Amygdala (tissue), 56 donors: ENCODE results near the gene SH3RF2.
"Not testable (repeated sequence)": the region's sequence is repeated elsewhere in the genome, so short reads cannot be mapped to it uniquely, and the experiment has no call there.

Experiments used
- DNase-seq, 56 donors: peaks; one replicate each; lab custom pipeline; 2025; lab: John Stamatoyannopoulos, UW

SH3RF2 gene

DNA sequence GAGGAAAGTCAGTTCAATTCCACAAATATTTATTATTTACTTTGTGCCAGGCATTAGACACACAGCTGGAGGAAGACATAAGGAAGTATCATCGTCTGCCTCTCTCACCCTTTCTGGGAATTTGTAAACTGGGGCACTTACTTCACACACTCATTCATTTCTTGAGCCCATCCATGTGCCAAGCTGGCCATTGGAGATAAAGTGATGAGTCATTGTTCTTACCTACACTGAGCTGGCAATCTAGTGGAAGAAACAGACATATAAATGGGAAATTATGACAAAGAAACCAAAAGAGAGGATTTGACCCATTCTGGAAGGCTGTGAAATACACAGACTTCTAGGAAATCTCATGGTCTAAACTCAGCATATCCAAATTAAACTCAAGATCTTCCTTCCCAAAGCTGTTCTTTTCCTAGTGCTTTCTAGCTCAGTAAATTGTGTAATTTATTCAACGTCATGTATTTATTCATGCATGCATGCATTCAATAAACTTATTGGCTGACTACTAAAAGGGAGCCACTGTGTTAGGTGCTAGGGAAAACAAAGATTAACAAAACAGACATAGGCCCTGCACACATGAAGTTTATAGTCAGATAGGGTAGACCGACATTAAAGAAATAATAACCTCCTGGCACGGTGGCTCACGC lies 65.3 kb downstream of the SH3RF2 start:
- no peak for DNase-seq

DNA sequence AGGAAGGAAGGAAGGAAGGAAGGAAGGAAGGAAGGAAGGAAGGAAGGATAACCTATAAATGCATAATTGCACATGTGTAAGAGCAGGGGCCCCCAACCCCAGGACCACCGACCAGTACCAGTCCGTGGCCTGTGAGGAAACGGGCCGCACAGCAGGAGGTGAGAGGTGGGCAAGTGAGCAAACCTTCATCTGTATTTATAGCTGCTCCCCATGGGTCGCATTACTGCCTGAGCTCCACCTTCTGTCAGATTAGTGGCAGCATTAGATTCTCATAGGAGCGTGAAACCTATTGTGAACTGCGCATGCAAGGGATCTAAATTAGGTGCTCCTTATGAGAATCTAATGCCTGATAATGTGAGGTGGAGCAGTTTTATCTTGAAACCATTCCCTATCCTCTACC lies 66.1 kb downstream of the SH3RF2 start:
- no peak for DNase-seq

DNA sequence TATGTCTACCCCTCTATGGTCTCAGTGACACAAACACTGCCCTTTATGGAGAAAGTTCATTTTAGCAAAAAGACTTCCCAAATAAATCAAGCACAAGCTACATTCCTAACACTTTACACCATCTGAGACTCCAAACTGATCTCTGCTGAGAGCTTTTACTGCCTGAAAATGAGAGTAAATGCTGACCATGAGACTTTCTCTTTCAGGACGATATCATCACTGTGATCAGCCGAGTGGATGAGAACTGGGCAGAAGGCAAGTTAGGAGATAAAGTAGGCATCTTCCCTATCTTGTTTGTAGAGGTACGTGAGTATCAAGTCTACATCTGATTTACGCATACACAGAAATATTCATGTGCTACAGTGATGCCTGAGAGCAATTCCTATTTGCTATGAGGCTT lies 67.5 kb downstream of the SH3RF2 start:
- no peak for DNase-seq

DNA sequence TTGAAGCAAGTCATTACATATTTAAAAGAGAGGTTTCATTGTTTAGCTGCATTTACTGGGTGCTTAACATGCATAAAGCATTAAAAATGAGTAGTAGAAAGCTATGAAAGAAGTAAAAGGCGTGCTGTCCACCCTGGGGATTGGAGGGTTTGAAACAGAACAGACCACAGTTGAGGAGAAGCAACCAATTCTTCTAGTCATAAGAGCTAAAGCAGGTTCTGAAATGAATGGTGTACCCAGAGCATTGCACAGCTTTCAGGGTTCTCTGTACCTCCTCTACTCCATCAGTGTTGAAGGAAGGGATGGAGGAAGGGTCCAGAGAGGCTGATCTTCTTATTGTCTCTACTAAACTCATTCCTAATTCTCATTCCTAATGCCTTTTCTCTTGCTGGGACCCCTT lies 68.9 kb downstream of the SH3RF2 start:
- no peak for DNase-seq

DNA sequence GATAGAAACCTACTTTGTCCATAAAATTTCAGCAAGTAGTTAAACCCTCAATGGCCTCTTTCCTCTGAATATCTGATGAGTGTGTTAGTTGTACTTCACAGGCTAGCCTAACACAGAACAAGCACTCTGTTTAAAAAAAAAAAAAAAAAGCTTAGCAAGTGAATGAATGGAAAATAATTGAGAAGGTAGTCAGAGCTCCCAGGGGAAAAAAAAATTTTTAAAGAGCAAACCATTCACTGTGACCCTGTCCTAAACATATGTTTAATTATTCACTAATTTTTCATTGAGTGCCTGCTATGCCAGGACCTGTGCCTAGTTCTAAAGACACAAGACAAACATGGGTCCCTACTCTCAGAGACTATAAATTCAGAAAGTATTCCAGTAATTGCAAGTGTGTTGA lies 69.3 kb downstream of the SH3RF2 start:
- no peak for DNase-seq

DNA sequence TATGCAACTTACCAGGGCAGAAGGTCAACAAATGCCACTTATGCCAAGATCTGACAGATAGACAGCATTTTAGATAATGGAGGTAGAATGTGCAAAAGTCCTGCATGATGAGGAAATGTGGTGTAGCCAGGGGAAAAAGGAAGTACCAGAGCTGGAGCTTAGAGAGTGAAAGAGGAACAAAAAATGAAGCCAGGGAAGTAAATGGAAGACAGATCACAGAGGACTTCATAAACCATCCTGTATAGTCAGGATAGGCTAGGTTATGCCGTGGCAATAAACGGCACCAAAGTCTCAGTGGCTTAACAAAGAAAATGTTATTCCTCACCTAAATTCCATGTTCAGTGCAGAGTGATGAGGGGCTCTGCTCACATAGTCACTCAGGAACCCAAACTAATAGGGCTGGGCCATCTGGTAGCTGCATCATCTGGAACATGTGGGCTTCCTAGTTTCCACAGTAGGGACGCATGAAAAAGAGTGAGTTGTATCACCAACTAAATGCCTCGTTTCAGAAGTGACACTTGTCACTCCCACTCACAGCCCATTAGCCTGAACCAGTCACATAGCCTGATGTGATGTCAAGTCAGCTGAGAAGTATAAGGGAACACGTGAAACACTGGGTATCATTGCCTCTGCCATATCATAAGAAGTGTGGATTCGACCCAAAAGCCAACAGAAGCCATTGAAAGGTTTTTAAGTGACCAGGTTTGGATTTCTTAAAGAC lies 70.3 kb downstream of the SH3RF2 start:
- DNase-seq, result no peak

DNA sequence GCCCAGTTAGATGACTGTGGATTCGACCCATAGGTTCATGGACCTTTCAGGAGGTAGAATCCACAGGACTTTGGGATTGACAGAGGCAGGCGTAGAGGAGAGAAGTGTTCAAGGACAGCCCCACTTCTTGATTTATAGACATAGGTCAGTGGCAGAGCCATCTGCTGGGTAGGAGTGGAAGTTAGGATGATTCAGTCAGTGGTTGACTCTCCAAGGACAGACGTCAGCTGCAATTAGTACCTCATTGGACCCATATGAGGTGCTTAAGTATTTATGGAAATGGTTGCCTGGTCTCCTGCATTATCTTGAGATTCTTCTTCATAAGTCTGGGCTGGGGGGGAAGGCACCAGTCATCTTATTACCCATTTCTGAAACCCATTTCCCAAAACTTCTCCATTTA lies 70.9 kb downstream of the SH3RF2 start:
- DNase-seq, result no peak

DNA sequence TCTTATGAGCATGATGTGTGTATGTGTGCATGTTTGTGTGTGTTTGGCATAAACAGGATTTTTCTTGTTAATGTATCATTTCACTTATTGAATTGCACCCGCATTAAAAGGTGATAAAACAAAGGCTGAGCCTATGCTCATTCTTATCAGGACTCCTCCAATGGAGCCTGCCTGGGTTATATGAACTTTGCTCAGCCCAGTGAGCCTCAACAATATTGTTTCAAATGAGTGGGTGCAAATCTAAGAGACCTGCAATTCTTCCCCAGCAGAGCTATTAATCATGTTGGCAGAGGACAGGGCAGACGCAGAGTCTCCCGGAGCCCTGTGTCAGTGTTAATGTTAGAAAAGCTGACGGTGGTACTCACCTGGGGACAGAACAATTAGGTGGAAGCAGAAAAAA lies 71.6 kb downstream of the SH3RF2 start:
- no peak for DNase-seq

DNA sequence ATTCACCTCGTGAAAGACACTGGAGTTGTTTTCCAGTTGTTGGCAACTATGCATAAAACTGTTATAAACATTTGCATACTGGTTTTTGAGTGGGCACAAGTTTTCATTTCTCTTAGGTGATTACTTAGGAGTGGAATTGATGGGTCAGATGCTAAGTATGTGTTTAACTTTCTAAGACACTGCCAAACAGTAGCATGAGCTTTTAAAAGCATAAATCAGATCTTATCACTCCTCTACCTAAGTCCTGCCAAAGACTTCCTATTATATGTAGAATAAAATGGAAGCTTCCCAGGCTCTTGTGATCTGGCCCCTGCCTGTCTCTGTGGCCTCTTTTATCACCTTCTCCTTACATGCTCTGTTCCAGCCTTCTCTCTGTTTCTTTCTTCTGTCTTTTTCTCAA lies 72.6 kb downstream of the SH3RF2 start:
- no peak for DNase-seq

DNA sequence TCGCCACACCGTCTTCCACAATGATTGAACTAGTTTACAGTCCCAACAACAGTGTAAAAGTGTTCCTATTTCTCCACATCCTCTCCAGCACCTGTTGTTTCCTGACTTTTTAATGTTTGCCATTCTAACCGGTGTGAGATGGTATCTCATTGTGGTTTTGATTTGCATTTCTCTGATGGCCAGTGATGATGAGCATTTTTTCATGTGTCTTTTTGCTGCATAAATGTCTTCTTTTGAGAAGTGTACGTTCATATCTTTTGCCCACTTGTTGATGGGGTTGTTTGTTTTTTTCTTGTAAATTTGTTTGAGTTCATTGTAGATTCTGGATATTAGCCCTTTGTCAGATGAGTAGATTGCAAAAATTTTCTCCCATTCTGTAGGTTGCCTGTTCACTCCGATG lies 74.1 kb downstream of the SH3RF2 start:
- not testable (repeated sequence) for DNase-seq

DNA sequence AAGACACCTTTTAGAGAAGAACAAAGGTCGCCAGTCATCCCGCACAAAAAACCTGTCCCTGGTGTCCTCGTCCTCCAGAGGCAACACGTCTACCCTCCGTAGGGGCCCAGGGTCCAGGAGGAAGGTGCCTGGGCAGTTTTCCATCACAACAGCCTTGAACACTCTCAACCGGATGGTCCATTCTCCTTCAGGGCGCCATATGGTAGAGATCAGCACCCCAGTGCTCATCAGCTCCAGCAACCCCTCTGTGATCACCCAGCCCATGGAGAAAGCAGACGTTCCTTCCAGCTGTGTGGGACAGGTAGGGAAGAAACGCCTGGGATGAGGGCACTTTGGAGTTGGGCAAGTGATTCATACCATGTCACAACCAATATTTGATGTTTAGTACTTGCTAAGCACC lies 77.4 kb downstream of the SH3RF2 start:
- DNase-seq, result no peak

DNA sequence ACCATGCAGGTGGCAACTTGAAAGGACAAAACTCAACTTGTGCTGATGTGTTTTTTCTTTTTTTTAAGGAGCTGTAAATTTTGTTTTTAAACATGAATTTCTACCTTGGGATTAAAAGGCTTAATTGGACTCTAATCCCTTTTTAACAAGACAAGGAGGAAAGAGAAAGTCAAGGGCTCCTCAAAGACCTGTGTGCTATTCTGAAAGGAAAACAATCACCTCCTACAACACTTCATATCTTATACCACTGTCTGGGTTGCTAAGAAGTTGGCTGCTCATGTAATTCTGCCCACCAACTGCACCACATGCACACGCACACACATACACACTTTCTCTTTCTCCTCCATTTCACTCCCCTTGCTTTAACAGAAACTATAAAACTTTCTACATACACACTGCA lies 78.6 kb downstream of the SH3RF2 start:
- no peak for DNase-seq

DNA sequence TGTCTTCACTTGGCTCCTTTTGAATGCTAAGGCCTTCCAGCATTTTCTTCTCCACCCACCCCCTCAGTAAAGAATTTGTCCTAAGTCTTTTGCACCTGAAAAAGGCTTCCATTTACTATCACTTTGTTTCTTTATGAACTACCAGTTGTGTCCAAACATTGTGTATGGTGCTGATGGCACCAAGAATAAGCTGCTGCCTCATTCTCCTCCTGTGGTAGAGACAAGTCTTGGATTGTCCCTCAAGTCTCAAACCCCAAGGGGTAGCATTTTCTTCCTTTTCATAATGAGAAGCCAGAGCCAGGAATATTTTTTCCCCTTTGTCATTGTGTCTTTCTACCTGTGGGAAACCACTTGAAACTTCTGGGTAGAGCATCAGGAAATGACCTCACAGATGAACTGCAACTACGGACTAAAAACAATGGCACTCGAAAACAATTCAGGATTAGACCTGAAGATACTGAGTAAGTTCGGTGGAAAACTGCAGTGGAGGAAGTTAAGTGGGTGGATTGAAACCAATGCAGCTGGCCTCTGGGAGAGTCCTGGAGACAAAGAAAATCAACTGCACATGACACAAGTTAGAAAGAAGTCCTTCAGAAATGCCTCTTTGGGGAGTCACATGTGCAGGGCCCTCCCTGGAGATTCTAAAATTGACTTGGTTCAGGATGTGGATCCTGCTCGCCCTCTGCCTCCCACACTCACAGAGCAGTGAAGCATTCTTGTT lies 80.5 kb downstream of the SH3RF2 start:
- DNase-seq, result peak in 1 of 56 donors; percentile 2

DNA sequence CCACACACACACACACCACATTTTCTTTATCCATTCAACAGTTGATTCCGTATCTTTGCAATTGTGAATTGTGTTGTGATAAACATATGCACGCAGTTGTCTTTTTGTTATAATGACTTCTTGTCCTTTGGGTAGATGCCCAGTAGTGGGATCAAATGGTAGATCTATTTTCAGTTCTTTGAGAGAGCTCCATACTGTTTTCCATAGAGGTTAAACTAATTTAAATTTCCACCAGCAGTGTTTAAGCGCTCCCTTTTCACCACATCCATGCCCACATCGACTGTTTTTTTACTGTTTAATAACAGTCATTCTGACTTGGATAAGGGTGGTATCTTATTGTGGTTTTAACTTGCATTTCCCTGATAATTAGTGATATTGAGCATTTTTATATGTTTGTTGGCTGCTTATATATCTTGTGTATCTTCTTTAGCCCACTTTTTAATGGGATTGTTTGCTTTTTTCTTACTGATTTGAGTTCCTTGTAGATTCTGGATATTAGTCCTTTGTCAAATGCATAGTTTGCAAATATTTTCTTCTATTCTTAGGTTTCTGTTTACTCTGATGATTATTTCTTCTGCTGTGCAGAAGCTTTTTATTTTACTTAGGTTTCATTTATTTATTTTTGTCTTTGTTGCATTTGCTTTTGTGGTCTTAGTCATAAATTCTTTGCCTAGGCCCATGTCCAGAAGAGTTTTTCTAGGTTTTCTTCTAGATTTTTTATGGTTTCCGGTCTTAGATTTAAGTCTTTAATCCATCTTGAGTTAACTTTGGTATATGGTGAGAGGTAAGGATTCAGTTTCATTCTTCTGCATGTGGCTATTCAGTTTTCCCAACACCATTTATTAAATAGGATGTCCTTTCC lies 82.4 kb downstream of the SH3RF2 start:
- no peak for DNase-seq

DNA sequence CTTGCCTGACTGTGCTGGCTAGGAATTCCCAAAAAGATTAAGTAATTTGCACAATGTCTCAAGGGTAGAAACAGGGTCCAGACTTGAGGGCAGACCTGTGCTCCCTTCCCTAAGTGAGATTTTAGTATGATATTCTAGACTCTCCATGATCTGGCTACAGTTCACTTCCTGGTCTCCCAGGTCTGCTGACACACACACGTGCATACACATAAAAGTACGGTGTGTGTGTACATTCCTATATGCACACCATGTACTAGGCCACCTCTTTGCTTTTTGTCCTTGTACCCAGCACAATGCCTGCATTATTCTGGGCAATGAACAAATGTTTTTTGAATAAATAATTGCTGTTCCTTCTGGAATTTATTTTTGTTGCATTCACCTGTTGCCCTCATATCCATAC lies 83.7 kb downstream of the SH3RF2 start:
- DNase-seq, result no peak

DNA sequence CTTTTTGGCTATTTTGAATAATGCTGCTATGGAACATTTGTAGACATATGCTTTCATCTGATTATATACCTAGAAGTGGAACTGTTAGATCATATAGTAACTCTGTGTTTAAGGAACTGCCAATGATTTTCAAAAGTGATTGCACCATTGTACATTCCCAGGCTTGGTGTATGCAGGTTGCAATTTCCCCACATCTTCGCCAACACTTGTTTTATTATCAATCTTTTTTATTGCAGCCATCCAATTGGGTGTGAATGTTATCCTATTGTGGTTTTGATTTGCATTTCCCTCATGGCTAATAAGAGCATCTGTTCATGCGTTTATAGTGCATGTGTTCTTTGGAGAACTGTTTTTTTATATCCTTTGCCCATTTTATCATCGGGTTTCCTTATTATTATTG lies 87.7 kb downstream of the SH3RF2 start:
- DNase-seq, result no peak

DNA sequence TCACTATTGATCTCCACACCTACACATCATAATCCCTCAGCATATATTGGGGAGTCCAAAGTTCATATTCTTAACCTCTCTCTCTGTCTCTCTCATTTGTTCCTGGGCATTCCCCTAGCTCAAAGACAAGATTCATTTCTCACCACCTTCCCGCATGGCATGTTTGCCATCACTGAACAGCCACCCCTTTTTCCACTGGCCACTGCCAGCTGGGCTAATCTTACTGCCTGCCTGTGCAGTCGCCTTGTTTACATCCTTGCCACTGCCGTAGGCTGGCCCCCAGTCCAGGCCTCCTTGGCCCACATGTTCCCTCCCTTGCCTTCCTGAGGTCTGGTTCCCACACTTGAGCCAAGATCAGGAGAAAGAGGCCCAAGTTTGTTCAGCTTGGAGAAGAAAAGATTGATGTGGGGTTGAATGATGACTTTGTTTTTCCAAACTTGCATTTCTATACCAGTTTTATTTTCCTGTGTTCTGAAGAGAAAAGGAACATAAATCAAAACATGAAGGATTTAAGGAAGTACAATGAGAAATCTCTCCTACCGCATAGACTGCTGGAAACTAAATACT lies 88.8 kb downstream of the SH3RF2 start:
- DNase-seq, result no peak

DNA sequence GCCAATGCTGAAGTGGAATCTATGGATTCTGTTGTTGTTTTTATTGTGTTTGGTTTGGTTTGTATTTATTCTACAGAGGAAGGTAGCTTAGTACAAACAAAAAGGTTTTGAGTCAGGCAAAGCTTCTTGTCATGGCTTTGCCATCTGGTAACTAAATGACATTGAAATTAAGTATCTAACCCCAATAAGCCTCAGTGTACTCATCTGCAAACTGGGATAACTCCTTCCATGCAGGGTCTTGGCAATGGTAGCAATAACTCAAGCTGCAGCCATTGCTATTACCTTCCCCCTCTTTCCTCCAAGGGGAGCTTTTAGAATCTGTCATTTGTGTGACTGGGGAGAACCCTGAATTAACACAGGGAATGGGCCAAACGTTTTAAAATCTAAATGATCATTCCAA lies 89.3 kb downstream of the SH3RF2 start:
- no peak for DNase-seq

DNA sequence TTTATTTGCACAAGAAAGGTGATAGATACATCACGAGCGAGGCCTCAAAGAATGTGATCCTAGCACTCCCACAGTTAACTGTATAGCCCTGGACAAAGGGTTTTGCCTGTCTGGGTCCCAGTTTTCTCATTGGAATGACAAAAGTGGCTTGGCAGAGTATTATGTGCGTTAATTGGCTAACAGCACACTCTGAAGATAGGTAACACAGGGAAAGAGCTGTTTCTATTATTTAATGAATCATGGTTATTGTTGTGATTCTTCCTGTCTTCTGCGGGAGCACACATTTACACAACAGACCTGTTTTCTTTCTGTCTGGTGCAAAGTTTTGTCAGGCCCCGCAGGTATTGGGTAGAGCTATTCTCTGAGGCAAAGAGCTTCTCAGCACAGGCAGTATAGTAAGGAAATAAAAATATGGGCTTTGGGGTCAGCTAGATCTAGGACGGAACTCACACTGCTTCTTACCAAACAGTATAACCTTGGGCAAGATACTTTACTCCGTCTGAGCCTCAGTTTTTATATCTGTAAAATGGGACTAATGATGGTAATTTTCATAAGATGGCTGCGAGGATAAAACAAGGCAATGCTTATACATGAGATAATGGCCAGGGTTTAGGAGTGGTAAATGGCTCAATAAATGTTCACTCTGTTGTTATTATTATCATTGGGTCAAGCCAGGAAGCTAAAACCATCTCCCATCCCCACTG lies 90.1 kb downstream of the SH3RF2 start:
- DNase-seq, result no peak

DNA sequence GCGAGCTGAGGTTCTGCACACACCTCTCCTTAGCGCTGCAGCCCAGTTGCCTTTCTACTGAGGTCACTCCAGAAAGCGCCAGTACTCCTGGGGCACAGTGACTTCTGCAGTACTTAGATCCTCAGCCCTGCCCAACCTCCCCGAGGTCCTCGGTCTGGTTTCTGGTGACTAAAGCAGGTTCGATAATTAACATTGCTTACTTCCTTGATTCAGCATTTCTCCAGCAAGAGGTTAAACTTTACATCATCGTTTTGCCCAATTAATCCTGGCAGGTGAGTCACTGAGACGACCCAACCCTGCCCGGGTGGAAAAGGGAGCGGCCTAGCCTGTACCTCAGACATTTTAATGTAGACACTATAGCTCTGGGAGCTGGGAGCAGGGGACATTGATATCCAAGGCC lies 91.4 kb downstream of the SH3RF2 start:
- no peak for DNase-seq
